Measurements from ENCODE around the gene APBA1.

APBA1 gene

GRCh38 chr9:69637193-69637816, 34.9 kb downstream of the APBA1 start:
- Mint-ChIP-seq H3K27me3 (peaks cover 38% of the 10 kb centered on the region), H3K4me3 (no peak overlapping the region), H3K4me1 (no peaks in the 10 kb centered on the region), H3K9me3 (peaks cover 0 to 5% of the 10 kb centered on the region in 2 donors), H3K27ac (no peak overlapping the region)
- ATAC-seq: no peak
- DNase-seq: no peak

- DNase-seq (no peak), ATAC-seq (no peak)
- H3K9me3 Mint-ChIP-seq: peaks cover 0 to 5% of the 10 kb centered on the region in 2 donors
- no peak overlapping the region for H3K27ac Mint-ChIP-seq
- H3K27me3 Mint-ChIP-seq: peaks cover 38% of the 10 kb centered on the region
- no peak overlapping the region for H3K4me3 Mint-ChIP-seq
- H3K4me1 Mint-ChIP-seq: no peaks in the 10 kb centered on the region
Measured at GRCh38 chr9:69633716-69634115, 38.5 kb downstream of the APBA1 start.

GRCh38 chr9:69632768-69633167, 39.4 kb downstream of the APBA1 start:
- H3K27me3 Mint-ChIP-seq: peaks cover 45% of the 10 kb centered on the region
- DNase-seq: no peak
- H3K4me1 Mint-ChIP-seq: no peaks in the 10 kb centered on the region
- H3K9me3 Mint-ChIP-seq: peaks cover 0 to 5% of the 10 kb centered on the region in 2 donors
- ATAC-seq: no peak
- H3K27ac Mint-ChIP-seq: no peak overlapping the region
- H3K4me3 Mint-ChIP-seq: no peak overlapping the region

GRCh38 chr9:69627281-69627680, 44.9 kb downstream of the APBA1 start:
- no peak for ATAC-seq
- Mint-ChIP-seq H3K4me1 (no peaks in the 10 kb centered on the region), H3K27ac (no peak overlapping the region), H3K27me3 (peaks cover 15% of the 10 kb centered on the region), H3K9me3 (no peaks in the 10 kb centered on the region), H3K4me3 (no peak overlapping the region)
- no peak for DNase-seq

GRCh38 chr9:69623276-69623675, 48.9 kb downstream of the APBA1 start:
- no peak for DNase-seq

GRCh38 chr9:69622676-69623075, 49.5 kb downstream of the APBA1 start:
- H3K27ac Mint-ChIP-seq: no peak overlapping the region
- H3K4me3 Mint-ChIP-seq: no peak overlapping the region
- no peaks in the 10 kb centered on the region for H3K4me1 Mint-ChIP-seq
- peaks cover 0 to 8% of the 10 kb centered on the region in 2 donors for H3K9me3 Mint-ChIP-seq
- DNase-seq (no peak), ATAC-seq (no peak)
- peaks cover 12% of the 10 kb centered on the region for H3K27me3 Mint-ChIP-seq

More at GRCh38 chr9:69623276-69623675, 48.9 kb downstream of the APBA1 start:
- Mint-ChIP-seq H3K27me3 (peaks cover 18% of the 10 kb centered on the region), H3K4me1 (no peaks in the 10 kb centered on the region), H3K27ac (no peak overlapping the region), H3K4me3 (no peak overlapping the region), H3K9me3 (peaks cover 0 to 2% of the 10 kb centered on the region in 2 donors)
- no peak for ATAC-seq

GRCh38 chr9:69621730-69622460, 50.3 kb downstream of the APBA1 start:
- DNase-seq (no peak), ATAC-seq (no peak)
- Mint-ChIP-seq H3K27ac (no peak overlapping the region), H3K4me1 (no peaks in the 10 kb centered on the region), H3K9me3 (peaks cover 0 to 8% of the 10 kb centered on the region in 2 donors), H3K4me3 (no peak overlapping the region), H3K27me3 (peaks cover 9% of the 10 kb centered on the region)

GRCh38 chr9:69620731-69621130, 51.4 kb downstream of the APBA1 start:
- H3K27ac Mint-ChIP-seq: no peak overlapping the region
- peaks cover 0 to 8% of the 10 kb centered on the region in 2 donors for H3K9me3 Mint-ChIP-seq
- H3K27me3 Mint-ChIP-seq: peaks cover 20% of the 10 kb centered on the region
- no peaks in the 10 kb centered on the region for H3K4me1 Mint-ChIP-seq
- no peak for ATAC-seq
- no peak for DNase-seq
- no peak overlapping the region for H3K4me3 Mint-ChIP-seq

GRCh38 chr9:69619233-69619632, 52.9 kb downstream of the APBA1 start:
- no peak overlapping the region for H3K4me3 Mint-ChIP-seq
- ATAC-seq (no peak), DNase-seq (no peak)
- H3K27me3 Mint-ChIP-seq: peaks cover 23% of the 10 kb centered on the region
- no peaks in the 10 kb centered on the region for H3K4me1 Mint-ChIP-seq
- H3K27ac Mint-ChIP-seq: no peak overlapping the region
- peaks cover 0 to 8% of the 10 kb centered on the region in 2 donors for H3K9me3 Mint-ChIP-seq

- Mint-ChIP-seq H3K27me3 (peaks cover 19% of the 10 kb centered on the region), H3K4me3 (no peak overlapping the region), H3K27ac (no peak overlapping the region), H3K9me3 (peaks cover 0 to 8% of the 10 kb centered on the region in 2 donors), H3K4me1 (no peaks in the 10 kb centered on the region)
- ATAC-seq: no peak
- DNase-seq: no peak
Measured at GRCh38 chr9:69617006-69617405, 55.2 kb downstream of the APBA1 start.

- ATAC-seq (no peak), DNase-seq (no peak)
- no peak overlapping the region for H3K27ac Mint-ChIP-seq
- peaks cover 21% of the 10 kb centered on the region for H3K27me3 Mint-ChIP-seq
- no peak overlapping the region for H3K4me3 Mint-ChIP-seq
- H3K4me1 Mint-ChIP-seq: no peaks in the 10 kb centered on the region
- H3K9me3 Mint-ChIP-seq: peaks cover 0 to 8% of the 10 kb centered on the region in 2 donors
Measured at GRCh38 chr9:69615880-69616279, 56.3 kb downstream of the APBA1 start.

GRCh38 chr9:69611221-69611620, 61.0 kb downstream of the APBA1 start:
- no peak for ATAC-seq
- H3K27me3 Mint-ChIP-seq: peaks cover 24% of the 10 kb centered on the region
- H3K27ac Mint-ChIP-seq: no peak overlapping the region
- H3K4me1 Mint-ChIP-seq: no peaks in the 10 kb centered on the region
- H3K4me3 Mint-ChIP-seq: no peak overlapping the region
- DNase-seq: no peak
- H3K9me3 Mint-ChIP-seq: no peaks in the 10 kb centered on the region

- Mint-ChIP-seq H3K4me1 (no peaks in the 10 kb centered on the region), H3K27ac (no peak overlapping the region), H3K27me3 (peaks cover 17% of the 10 kb centered on the region), H3K4me3 (no peak overlapping the region), H3K9me3 (no peaks in the 10 kb centered on the region)
- no peak for ATAC-seq
- DNase-seq: no peak
Measured at GRCh38 chr9:69609156-69609555, 63.0 kb downstream of the APBA1 start.

- Mint-ChIP-seq H3K4me3 (no peak overlapping the region), H3K27ac (no peak overlapping the region), H3K27me3 (peaks cover 15% of the 10 kb centered on the region), H3K4me1 (no peaks in the 10 kb centered on the region), H3K9me3 (no peaks in the 10 kb centered on the region)
- ATAC-seq (no peak), DNase-seq (no peak)
Measured at GRCh38 chr9:69606089-69606488, 66.1 kb downstream of the APBA1 start.

- H3K27me3 Mint-ChIP-seq: peaks cover 8% of the 10 kb centered on the region
- H3K27ac Mint-ChIP-seq: no peak overlapping the region
- ATAC-seq (no peak), DNase-seq (no peak)
- H3K4me1 Mint-ChIP-seq: no peaks in the 10 kb centered on the region
- no peak overlapping the region for H3K4me3 Mint-ChIP-seq
- H3K9me3 Mint-ChIP-seq: no peaks in the 10 kb centered on the region
Measured at GRCh38 chr9:69605406-69605805, 66.8 kb downstream of the APBA1 start.

GRCh38 chr9:69604568-69605219, 67.5 kb downstream of the APBA1 start:
- Mint-ChIP-seq H3K27ac (no peak overlapping the region), H3K4me3 (no peak overlapping the region), H3K27me3 (peaks cover 1% of the 10 kb centered on the region), H3K4me1 (no peaks in the 10 kb centered on the region), H3K9me3 (no peaks in the 10 kb centered on the region)
- DNase-seq (no peak), ATAC-seq (no peak)

Measured in stimulated activated naive CD8-positive, alpha-beta T cell treated with anti-CD3 and anti-CD28 coated beads, Interleukin-15, amount 100 ng/mL, for 72 hours (primary cell).